RKO (cell line): Measurements from ENCODE around the gene STK32A.

Source experiments
- DNase-seq: peaks from one replicate; pipeline ENCODE4 v3.0.0-alpha.2; 2016; ENCODE audit warnings: low spot score

STK32A gene

GRCh38 chr5:147259837-147260236 is 25.0 kb downstream of the STK32A start:
- no peak for DNase-seq

- no peak for DNase-seq
Measured at GRCh38 chr5:147267082-147267832, 32.4 kb downstream of the STK32A start.

DNA sequence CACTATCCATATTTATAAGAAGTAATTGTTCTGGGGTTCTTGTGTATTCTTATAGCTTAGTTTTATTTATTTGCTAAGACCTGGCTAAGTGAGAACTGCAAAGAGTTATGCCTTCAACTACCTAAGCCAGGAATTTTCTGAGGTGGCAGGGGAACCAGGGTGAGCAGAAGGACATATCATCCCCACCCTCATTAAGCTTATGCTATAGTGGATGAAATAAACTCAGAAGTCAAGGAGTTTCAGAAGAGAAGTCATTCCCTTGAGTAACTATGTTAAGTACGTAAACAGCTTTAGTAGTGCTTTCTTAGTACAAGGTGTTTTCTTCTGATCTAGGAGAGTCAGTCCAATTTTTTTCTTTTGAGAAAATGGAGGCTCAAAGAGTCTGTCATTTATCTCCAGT is 41.7 kb downstream of the STK32A start:
- DNase-seq: no peak

DNA sequence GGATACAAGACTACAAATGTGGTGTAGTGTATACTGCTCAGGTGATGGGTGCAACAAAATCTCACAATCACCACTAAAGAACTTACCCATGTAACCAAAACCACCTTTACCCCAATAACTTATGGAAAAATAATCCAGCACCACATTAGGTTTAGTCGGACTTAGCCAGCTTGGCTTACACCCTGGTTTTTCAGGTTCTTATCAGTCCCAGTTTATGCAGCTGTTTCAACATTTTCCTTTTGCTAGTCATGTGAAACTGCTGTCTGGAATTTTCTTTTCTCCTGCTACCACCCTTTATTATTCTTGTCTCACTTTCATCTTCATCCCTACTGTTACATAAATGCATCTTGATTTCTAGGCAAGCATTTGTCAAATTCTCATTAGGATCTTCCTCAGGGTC is 51.5 kb downstream of the STK32A start:
- DNase-seq: no peak

GRCh38 chr5:147287110-147287509 is 52.3 kb downstream of the STK32A start:
- DNase-seq: no peak

GRCh38 chr5:147290261-147290660 is 55.4 kb downstream of the STK32A start:
- no peak for DNase-seq

GRCh38 chr5:147303251-147303650 is 68.4 kb downstream of the STK32A start:
- no peak for DNase-seq

- peak; percentile 55 for DNase-seq
Measured at GRCh38 chr5:147303976-147304375, 69.2 kb downstream of the STK32A start.

DNA sequence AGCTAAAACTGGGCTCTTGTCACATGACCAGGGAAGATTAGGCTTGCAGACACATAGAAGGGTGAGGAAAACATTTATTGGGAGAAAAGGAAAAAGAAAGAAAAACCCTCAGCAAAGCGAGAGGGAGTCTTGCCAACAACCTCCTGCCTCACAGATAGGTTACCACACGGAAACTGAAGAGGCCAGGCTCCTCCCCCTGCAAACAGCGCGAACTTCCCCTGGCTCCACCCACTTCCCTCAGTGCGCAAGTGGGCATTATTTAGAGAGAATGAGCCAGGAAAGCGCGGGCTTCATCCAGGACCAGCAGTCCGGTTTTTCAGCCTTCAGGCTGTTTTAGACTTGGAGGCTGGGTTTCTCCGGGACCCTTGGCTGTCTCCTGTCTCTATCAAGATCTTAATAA is 70.3 kb downstream of the STK32A start:
- no peak for DNase-seq

GRCh38 chr5:147306351-147306750 is 71.5 kb downstream of the STK32A start:
- no peak for DNase-seq

- DNase-seq: no peak
Measured at GRCh38 chr5:147307170-147307569, 72.3 kb downstream of the STK32A start.

GRCh38 chr5:147309621-147310020 is 74.8 kb downstream of the STK32A start:
- DNase-seq: no peak

GRCh38 chr5:147310059-147310704 is 75.4 kb downstream of the STK32A start:
- peak; percentile 74 for DNase-seq

DNA sequence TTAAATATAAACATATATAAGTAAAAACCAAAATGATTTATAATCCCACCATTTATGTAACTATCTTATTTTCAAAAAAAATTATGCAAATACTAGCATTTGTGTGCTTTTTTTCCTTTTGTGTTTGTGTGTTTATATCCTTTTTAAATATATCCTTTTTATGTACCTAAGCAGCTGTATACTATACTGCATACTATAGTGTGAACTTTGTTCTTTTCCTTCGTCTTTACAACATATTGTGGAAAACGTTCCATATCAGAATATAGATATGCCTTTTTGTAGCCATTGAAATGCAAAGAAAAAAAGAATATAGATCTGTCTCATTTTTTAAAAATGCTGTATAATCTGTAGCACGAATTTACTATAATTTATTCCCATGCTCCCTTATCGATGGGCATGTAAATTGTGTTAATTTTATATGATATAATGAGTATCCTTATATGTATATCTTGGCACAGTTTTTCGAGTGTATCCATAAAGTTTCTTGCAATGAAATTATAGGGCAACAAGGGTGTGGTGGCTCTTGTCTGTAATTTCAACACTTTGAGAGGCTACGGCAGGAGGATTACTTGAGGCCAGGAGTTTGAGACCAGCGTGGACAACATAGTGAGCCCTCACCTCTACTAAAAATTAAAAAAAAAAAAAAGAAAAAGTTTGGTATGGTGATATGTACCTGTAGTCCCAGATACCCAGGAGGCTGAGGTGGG is 83.3 kb downstream of the STK32A start:
- no peak for DNase-seq

DNA sequence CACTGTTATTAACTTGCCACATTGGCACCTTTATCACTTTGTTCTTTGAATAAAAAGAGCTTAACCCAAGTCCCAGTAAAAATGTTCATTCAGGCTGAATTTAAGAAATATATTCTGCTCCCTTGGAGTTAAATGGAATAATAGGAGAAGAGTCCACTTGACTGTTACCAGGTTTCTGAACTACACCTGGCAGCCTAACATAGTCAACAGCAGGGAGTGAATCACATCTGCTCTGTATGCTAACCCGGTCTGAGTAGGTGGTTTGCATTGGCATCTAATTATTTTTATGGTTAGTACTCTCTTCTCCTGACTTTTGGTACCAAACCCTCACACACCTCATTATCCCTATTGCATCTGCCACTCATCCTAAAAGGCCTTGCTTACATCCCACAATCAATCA is 86.7 kb downstream of the STK32A start:
- DNase-seq: no peak

- no peak for DNase-seq
Measured at GRCh38 chr5:147327421-147327820, 92.6 kb downstream of the STK32A start.

DNA sequence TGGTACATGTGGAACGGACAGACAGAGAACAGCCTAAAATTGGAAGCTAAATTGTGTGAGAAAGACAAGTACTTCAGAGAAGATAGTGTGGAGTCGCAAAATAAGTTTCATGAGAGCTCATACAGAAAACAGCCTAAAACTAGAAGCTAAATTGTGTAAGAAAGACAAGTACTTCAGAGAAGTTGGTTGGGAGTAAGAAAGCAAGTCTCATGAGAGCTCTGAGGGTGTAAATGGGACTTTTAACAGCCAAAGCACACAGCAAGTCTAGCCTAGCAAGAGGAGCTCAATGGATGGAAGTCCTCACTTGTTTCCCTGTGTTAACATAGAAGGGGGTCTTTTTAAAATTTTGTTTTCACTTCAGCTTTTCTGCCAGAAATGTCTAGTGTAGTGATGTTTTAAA is 93.1 kb downstream of the STK32A start:
- no peak for DNase-seq

DNA sequence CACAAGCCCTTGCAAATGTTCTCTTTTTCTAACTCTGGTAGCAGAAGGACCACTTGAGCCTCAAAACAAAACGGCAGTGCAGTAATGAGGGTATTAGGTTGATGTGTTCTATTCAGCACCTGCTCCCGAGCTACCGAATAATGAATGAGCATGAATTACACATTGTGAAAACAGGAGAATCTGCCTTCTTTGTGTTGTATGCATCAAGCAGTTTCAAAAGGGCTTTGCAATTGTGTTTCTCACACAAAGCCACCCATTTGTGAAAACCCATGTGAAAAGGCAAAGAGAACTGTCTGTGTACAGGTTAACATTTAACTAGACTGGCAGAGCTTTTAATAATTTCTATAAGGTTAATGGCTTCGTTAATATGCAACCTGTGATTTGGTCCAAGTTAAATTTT is 97.8 kb downstream of the STK32A start:
- no peak for DNase-seq

DNA sequence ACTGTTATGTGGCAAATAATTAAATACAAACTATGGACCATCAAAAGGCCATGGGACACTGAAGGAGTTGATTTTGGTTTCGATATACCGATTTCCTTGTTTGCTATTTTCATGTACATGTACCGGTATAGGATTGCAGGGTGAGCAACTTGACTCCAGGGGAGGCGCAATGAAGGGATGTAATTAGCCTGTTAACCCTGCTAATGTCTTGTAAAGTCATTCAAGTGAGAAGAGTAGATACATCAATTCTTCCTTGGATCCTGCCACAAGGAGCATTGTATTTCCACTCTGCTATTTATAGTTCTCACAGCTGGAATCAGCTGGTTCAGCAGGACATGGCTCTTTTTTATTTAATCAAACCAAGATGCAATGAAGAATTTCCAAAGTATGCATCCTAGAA is 102.0 kb downstream of the STK32A start:
- no peak for DNase-seq

- no peak for DNase-seq
Measured at GRCh38 chr5:147339313-147339712, 104.5 kb downstream of the STK32A start.

DNA sequence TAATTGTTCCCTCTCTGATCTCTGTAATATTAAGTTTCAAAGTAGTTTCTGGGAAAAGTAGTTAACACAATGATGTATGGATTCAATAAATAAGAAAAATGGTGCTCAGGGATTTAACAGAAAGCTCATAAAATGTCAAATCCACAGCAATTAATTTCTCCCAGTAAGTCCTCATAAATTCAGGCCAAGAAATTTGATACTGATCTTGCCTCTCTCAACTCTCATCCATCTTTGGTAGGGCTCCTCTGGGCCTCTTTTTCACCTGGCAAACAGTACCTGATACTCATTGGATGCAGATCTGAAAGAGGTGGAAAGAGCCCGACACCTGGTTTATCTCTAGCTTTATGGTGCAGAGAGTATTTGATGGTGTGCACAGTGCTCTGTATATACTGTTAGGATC is 106.1 kb downstream of the STK32A start:
- DNase-seq: no peak

DNA sequence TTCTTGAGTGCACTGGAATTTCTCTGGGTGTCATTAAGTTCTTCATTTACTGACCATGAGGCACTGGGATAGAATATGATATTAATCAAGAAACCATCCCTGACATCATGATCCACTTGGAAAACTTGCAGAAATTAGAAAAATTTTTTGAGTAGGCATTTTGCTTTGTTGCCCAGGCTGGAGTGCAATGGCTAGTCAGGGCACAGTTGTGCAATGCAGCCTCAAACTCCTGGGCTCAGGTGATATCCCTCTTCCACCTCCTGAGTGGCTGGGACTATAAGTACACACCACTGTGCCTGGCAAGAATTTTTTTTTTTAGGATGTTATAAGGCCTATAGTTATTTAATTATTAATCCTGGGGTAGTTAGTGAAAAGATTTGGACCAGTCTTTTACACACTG is 106.5 kb downstream of the STK32A start:
- DNase-seq: no peak

DNA sequence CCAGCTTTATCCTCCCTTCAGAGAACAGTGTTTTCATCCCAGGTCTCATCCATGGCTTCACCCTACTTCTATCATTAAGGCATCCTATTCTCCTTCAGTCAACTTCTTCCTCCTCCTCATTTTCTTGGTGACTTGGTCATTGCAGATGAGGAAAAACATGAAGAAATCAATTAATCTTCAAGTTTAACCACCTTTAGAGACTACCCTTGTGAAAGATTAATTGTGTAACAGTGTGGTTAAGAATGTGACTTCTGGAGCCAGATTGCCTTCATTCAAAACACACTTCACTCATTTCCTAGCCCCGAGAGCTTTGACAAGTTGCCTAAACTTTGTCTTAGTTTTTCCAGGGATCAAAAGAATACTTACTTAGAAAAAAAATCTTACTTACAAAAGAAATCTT is 110.0 kb downstream of the STK32A start:
- DNase-seq: no peak
